ENCODE results near the gene APMAP. TPM values are rescaled to one million over a fixed set of nuclear protein-coding genes. Genes with fewer than 3 reads are reported as not detected.

Gene APMAP
- total and polyA plus RNA-seq, 10 of the 15 experiments (the other 5 are each of a cell fraction or from before 2014, with no cell fraction given) = 12.1 to 60.2 (median 32.7) TPM

DNA sequence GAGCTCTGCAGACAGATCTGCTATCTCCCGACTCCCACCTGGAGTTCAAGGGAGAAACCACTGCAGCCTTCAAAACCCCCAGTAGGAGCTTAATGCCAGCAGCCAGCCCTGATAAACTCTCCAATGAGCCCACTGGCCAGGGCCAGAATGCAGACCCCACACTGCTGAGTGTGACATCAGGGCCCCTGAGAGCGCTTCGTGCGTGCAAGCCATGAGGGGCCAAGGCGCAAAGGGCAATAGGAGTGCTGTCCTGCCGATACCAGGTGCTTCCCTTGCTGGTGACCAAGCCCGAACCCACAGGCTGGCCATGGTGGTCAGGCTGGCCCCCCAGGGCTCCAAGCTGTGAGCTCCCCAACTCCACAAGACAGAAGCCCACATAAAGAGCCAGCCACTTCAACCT, 76.7 kb downstream of the APMAP start (continued):
- TF ChIP-seq CUX1 (IDR thresholded peaks at IDR 0.05; ENCODE audit: insufficient replicate concordance, low read depth, low read length) = no peak
- TF ChIP-seq, protein P1, sequence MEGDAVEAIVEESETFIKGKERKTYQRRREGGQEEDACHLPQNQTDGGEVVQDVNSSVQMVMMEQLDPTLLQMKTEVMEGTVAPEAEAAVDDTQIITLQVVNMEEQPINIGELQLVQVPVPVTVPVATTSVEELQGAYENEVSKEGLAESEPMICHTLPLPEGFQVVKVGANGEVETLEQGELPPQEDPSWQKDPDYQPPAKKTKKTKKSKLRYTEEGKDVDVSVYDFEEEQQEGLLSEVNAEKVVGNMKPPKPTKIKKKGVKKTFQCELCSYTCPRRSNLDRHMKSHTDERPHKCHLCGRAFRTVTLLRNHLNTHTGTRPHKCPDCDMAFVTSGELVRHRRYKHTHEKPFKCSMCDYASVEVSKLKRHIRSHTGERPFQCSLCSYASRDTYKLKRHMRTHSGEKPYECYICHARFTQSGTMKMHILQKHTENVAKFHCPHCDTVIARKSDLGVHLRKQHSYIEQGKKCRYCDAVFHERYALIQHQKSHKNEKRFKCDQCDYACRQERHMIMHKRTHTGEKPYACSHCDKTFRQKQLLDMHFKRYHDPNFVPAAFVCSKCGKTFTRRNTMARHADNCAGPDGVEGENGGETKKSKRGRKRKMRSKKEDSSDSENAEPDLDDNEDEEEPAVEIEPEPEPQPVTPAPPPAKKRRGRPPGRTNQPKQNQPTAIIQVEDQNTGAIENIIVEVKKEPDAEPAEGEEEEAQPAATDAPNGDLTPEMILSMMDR (IDR thresholded peaks at IDR 0.05 in 2 of 3, conservative IDR thresholded peaks at IDR 0.05 in 1 of 3; ENCODE audit: control insufficient read depth in 2 of 3, extremely low read depth in 1 of 3, insufficient read depth in 1 of 3, low read depth in 3 of 3, low read length in 3 of 3) = no peak
- no peak for TF ChIP-seq POU2F2 (IDR thresholded peaks at IDR 0.05; ENCODE audit: borderline replicate concordance, low read depth, low read length)
- TF ChIP-seq SMC3 (IDR thresholded peaks at IDR 0.05; ENCODE audit: borderline replicate concordance, low read length) = no peak
- TF ChIP-seq RFX5 (IDR thresholded peaks at IDR 0.05; ENCODE audit: low read depth, low read length) = no peak
- TF ChIP-seq NR2F1 (conservative IDR thresholded peaks at IDR 0.05) = no peak
- TF ChIP-seq, protein P2, sequence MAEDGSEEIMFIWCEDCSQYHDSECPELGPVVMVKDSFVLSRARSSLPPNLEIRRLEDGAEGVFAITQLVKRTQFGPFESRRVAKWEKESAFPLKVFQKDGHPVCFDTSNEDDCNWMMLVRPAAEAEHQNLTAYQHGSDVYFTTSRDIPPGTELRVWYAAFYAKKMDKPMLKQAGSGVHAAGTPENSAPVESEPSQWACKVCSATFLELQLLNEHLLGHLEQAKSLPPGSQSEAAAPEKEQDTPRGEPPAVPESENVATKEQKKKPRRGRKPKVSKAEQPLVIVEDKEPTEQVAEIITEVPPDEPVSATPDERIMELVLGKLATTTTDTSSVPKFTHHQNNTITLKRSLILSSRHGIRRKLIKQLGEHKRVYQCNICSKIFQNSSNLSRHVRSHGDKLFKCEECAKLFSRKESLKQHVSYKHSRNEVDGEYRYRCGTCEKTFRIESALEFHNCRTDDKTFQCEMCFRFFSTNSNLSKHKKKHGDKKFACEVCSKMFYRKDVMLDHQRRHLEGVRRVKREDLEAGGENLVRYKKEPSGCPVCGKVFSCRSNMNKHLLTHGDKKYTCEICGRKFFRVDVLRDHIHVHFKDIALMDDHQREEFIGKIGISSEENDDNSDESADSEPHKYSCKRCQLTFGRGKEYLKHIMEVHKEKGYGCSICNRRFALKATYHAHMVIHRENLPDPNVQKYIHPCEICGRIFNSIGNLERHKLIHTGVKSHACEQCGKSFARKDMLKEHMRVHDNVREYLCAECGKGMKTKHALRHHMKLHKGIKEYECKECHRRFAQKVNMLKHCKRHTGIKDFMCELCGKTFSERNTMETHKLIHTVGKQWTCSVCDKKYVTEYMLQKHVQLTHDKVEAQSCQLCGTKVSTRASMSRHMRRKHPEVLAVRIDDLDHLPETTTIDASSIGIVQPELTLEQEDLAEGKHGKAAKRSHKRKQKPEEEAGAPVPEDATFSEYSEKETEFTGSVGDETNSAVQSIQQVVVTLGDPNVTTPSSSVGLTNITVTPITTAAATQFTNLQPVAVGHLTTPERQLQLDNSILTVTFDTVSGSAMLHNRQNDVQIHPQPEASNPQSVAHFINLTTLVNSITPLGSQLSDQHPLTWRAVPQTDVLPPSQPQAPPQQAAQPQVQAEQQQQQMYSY (CRISPR knock-in tag; IDR thresholded peaks at IDR 0.05) = no peak
